ENCODE data around the gene VWA3B. TPM values are rescaled to one million over a fixed set of nuclear protein-coding genes. Genes with fewer than 3 reads are reported as not detected.

Gene VWA3B
- total RNA-seq, 1 donor from 2014 or later, result 0.52 TPM

GRCh38 chr2:98294711-98295110, 207.7 kb downstream of the VWA3B start:
- no peaks in the 10 kb centered on the region for H3K9me3 ChIP-seq (replicated peaks)
- H3K4me1 ChIP-seq, result no peaks in the 10 kb centered on the region
- intact Hi-C loops (cut with micrococcal nuclease), result no loop called here
- no peaks in the 10 kb centered on the region for H3K36me3 ChIP-seq
- no peak for TF ChIP-seq CTCF (IDR thresholded peaks at IDR 0.05; ENCODE audit: borderline replicate concordance)
- H3K4me3 ChIP-seq, result no peak overlapping the region
- DNase-seq, result no peak
- no peak overlapping the region for H3K27ac ChIP-seq (replicated peaks)
- peaks cover 4% of the 10 kb centered on the region for H3K27me3 ChIP-seq (ENCODE audit: low read depth)

GRCh38 chr2:98295275-98295674, 208.3 kb downstream of the VWA3B start:
- no peak for DNase-seq
- no peak overlapping the region for H3K27ac ChIP-seq (replicated peaks)
- intact Hi-C loops (cut with micrococcal nuclease), result no loop called here
- no peaks in the 10 kb centered on the region for H3K4me1 ChIP-seq
- TF ChIP-seq CTCF (IDR thresholded peaks at IDR 0.05; ENCODE audit: borderline replicate concordance), result no peak
- H3K27me3 ChIP-seq (ENCODE audit: low read depth), result peaks cover 4% of the 10 kb centered on the region
- H3K9me3 ChIP-seq (replicated peaks), result no peaks in the 10 kb centered on the region
- H3K36me3 ChIP-seq, result no peaks in the 10 kb centered on the region
- H3K4me3 ChIP-seq, result no peak overlapping the region

GRCh38 chr2:98295721-98296414, 208.9 kb downstream of the VWA3B start:
- intact Hi-C loops (cut with micrococcal nuclease), result no loop called here
- TF ChIP-seq CTCF (IDR thresholded peaks at IDR 0.05; ENCODE audit: borderline replicate concordance), result no peak
- no peak overlapping the region for H3K4me3 ChIP-seq
- H3K4me1 ChIP-seq, result no peaks in the 10 kb centered on the region
- H3K9me3 ChIP-seq (replicated peaks), result no peaks in the 10 kb centered on the region
- no peak for DNase-seq
- H3K36me3 ChIP-seq, result no peaks in the 10 kb centered on the region
- H3K27me3 ChIP-seq (ENCODE audit: low read depth), result peaks cover 4% of the 10 kb centered on the region
- no peak overlapping the region for H3K27ac ChIP-seq (replicated peaks)

GRCh38 chr2:98296440-98296839, 209.5 kb downstream of the VWA3B start:
- intact Hi-C loops (cut with micrococcal nuclease), result no loop called here
- Histone ChIP-seq H3K36me3 (no peaks in the 10 kb centered on the region), H3K4me1 (no peaks in the 10 kb centered on the region), H3K27me3 (ENCODE audit: low read depth) (peaks cover 4% of the 10 kb centered on the region), H3K4me3 (no peak overlapping the region), H3K9me3 (replicated peaks) (no peaks in the 10 kb centered on the region), H3K27ac (replicated peaks) (no peak overlapping the region)
- DNase-seq, result no peak
- TF ChIP-seq CTCF (IDR thresholded peaks at IDR 0.05; ENCODE audit: borderline replicate concordance), result no peak

GRCh38 chr2:98297817-98298682, 211.1 kb downstream of the VWA3B start:
- Histone ChIP-seq H3K4me1 (no peaks in the 10 kb centered on the region), H3K36me3 (no peaks in the 10 kb centered on the region), H3K27me3 (ENCODE audit: low read depth) (peaks cover 6% of the 10 kb centered on the region), H3K27ac (replicated peaks) (no peak overlapping the region), H3K9me3 (replicated peaks) (no peaks in the 10 kb centered on the region), H3K4me3 (no peak overlapping the region)
- intact Hi-C loops (cut with micrococcal nuclease), result no loop called here
- DNase-seq, result no peak
- no peak for TF ChIP-seq CTCF (IDR thresholded peaks at IDR 0.05; ENCODE audit: borderline replicate concordance)
